Measurements from ENCODE around the gene PQBP1.

GRCh38 chrX:48893556-48894348, 4.0 kb upstream of the PQBP1 start:
- no peak for TF ChIP-seq CTCF (optimal IDR thresholded peaks at IDR 0.05 in 1 of 3, IDR thresholded peaks at IDR 0.05 in 1 of 3, conservative IDR thresholded peaks at IDR 0.05 in 1 of 3; ENCODE audit: extremely low read depth in 1 of 3, insufficient read depth in 2 of 3, low read length in 3 of 3)
- no peak for TF ChIP-seq EZH2 (IDR thresholded peaks at IDR 0.05; ENCODE audit: low read length)

All from keratinocyte (primary cell).